Measurements from ENCODE around the gene NAALADL1. TPM values are rescaled to one million over a fixed set of nuclear protein-coding genes. Genes with fewer than 3 reads are reported as not detected.

NAALADL1 gene
- total RNA-seq, 1 donor from 2014 or later: not detected

DNA sequence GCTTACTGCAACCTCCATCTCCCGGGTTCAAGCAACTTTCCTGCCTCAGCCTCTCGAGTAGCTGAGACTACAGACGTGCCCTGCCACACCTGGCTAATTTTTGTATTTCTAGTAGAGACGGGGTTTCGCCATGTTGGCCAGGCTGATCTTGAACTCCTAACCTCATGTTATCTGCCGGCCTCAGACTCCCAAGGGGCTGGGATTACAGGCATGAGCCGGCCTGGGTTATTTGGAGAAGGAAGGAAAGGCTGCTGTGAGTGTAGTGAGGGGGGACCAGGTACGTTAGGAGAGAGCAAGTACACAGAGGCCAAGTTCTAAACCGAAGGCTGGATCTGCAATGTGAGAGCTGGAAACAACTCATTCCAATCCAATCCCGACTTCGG is 62.0 kb downstream of the NAALADL1 start:
- DNase-seq (ENCODE audit: low spot score): no peak
- Mint-ChIP-seq H3K36me3 (ENCODE audit: low read depth, unreplicated experiment) (no peaks in the 10 kb centered on the region), H3K4me1 (ENCODE audit: unreplicated experiment) (peaks cover 7% of the 10 kb centered on the region), H3K9me3 (ENCODE audit: unreplicated experiment) (no peaks in the 10 kb centered on the region), H3K27me3 (ENCODE audit: unreplicated experiment) (peaks cover 4% of the 10 kb centered on the region), H3K27ac (ENCODE audit: unreplicated experiment) (no peak overlapping the region), H3K4me3 (ENCODE audit: unreplicated experiment) (no peak overlapping the region)
- TF ChIP-seq, protein P1, sequence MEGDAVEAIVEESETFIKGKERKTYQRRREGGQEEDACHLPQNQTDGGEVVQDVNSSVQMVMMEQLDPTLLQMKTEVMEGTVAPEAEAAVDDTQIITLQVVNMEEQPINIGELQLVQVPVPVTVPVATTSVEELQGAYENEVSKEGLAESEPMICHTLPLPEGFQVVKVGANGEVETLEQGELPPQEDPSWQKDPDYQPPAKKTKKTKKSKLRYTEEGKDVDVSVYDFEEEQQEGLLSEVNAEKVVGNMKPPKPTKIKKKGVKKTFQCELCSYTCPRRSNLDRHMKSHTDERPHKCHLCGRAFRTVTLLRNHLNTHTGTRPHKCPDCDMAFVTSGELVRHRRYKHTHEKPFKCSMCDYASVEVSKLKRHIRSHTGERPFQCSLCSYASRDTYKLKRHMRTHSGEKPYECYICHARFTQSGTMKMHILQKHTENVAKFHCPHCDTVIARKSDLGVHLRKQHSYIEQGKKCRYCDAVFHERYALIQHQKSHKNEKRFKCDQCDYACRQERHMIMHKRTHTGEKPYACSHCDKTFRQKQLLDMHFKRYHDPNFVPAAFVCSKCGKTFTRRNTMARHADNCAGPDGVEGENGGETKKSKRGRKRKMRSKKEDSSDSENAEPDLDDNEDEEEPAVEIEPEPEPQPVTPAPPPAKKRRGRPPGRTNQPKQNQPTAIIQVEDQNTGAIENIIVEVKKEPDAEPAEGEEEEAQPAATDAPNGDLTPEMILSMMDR (IDR thresholded peaks at IDR 0.05; ENCODE audit: unreplicated experiment): no peak

Small RNAs within 50 kb of the gene (microRNA-seq; reads per million reads assigned to microRNA genes)
- gene MIR6879 (ENCODE audit: unreplicated experiment): 1.7 reads per million, percentile 26 among the genes with 10 or more reads in this experiment

Other genes with a start within 250 kb of the NAALADL1 start
- gene MEN1, start 248.0 kb downstream of the NAALADL1 start, total RNA-seq (ENCODE audit: unreplicated experiment): 56.3 TPM
- 4.1 TPM for gene CDC42BPG, start 213.9 kb downstream of the NAALADL1 start, total RNA-seq (ENCODE audit: unreplicated experiment)
- 84.0 TPM for gene EHD1, start 179.9 kb downstream of the NAALADL1 start, total RNA-seq (ENCODE audit: unreplicated experiment)
- gene ATG2A, start 141.3 kb downstream of the NAALADL1 start, total RNA-seq (ENCODE audit: unreplicated experiment): 22.4 TPM
- gene PPP2R5B, start 133.9 kb downstream of the NAALADL1 start, total RNA-seq (ENCODE audit: unreplicated experiment): 13.3 TPM
- not detected for gene GPHA2, start 122.7 kb downstream of the NAALADL1 start, total RNA-seq (ENCODE audit: unreplicated experiment)
- not detected for gene MAJIN, start 86.4 kb downstream of the NAALADL1 start, total RNA-seq (ENCODE audit: unreplicated experiment)
- not detected for gene BATF2, start 61.6 kb downstream of the NAALADL1 start, total RNA-seq (ENCODE audit: unreplicated experiment)
- 66.4 TPM for gene ARL2, start 44.4 kb downstream of the NAALADL1 start, total RNA-seq (ENCODE audit: unreplicated experiment)
- gene SNX15, start 31.1 kb downstream of the NAALADL1 start, total RNA-seq (ENCODE audit: unreplicated experiment): 19.4 TPM
- gene SAC3D1, start 17.3 kb downstream of the NAALADL1 start, total RNA-seq (ENCODE audit: unreplicated experiment): 4.8 TPM
- gene CDCA5, start 25.5 kb upstream of the NAALADL1 start, total RNA-seq (ENCODE audit: unreplicated experiment): 14.8 TPM
- 25.9 TPM for gene ZFPL1, start 25.7 kb upstream of the NAALADL1 start, total RNA-seq (ENCODE audit: unreplicated experiment)
- 161 TPM for gene VPS51, start 37.7 kb upstream of the NAALADL1 start, total RNA-seq (ENCODE audit: unreplicated experiment)
- gene TM7SF2, start 53.3 kb upstream of the NAALADL1 start, total RNA-seq (ENCODE audit: unreplicated experiment): 35.6 TPM
- 6.0 TPM for gene ZNHIT2, start 59.1 kb upstream of the NAALADL1 start, total RNA-seq (ENCODE audit: unreplicated experiment)
- gene FAU, start 63.6 kb upstream of the NAALADL1 start, total RNA-seq (ENCODE audit: unreplicated experiment): 998 TPM
- 40.2 TPM for gene MRPL49, start 63.8 kb upstream of the NAALADL1 start, total RNA-seq (ENCODE audit: unreplicated experiment)
- gene SYVN1, start 76.0 kb upstream of the NAALADL1 start, total RNA-seq (ENCODE audit: unreplicated experiment): 32.2 TPM
- not detected for gene SPDYC, start 111.7 kb upstream of the NAALADL1 start, total RNA-seq (ENCODE audit: unreplicated experiment)
- gene CAPN1, start 123.4 kb upstream of the NAALADL1 start, total RNA-seq (ENCODE audit: unreplicated experiment): 148 TPM
- 17.9 TPM for gene POLA2, start 203.4 kb upstream of the NAALADL1 start, total RNA-seq (ENCODE audit: unreplicated experiment)

Measured in endothelial cell (in vitro differentiated cells).